Endodermal cell (in vitro differentiated cells): Measurements from ENCODE around the gene PRKCQ. TPM values are rescaled to one million over a fixed set of nuclear protein-coding genes. Genes with fewer than 3 reads are reported as not detected.

Experiments used
- DNase-seq: peaks from one replicate; pipeline ENCODE4 v3.0.0-alpha.2; 2017
- H3K27ac ChIP-seq: 2 replicates; pipeline ENCODE4 v1.5.1; 2013; ENCODE audit warnings: mild to moderate bottlenecking, low read depth, low read length, moderate library complexity
- H3K27me3 ChIP-seq: 2 replicates; pipeline ENCODE4 v1.6.1; 2013; ENCODE audit warnings: mild to moderate bottlenecking, low read length, moderate library complexity; ENCODE audit not compliant: insufficient read depth, control insufficient read depth, poor library complexity, severe bottlenecking
- H3K36me3 ChIP-seq: 2 replicates; pipeline ENCODE4 v1.7.0; 2013; ENCODE audit warnings: mild to moderate bottlenecking, low read length, moderate library complexity; ENCODE audit not compliant: control insufficient read depth, insufficient read depth
- H3K4me1 ChIP-seq: one replicate; pipeline ENCODE4 v1.7.0; 2013; ENCODE audit warnings: low read length; ENCODE audit not compliant: control insufficient read depth, insufficient read depth
- H3K4me3 ChIP-seq: 2 replicates; pipeline ENCODE4 v1.5.1; 2013; ENCODE audit warnings: mild to moderate bottlenecking, low read length, moderate library complexity
- H3K9ac ChIP-seq: 2 replicates; pipeline ENCODE4 v1.6.1; 2013; ENCODE audit warnings: mild to moderate bottlenecking, low read length, moderate library complexity; ENCODE audit not compliant: poor library complexity, severe bottlenecking; ENCODE audit errors: extremely low read depth
- H3K9me3 ChIP-seq: 2 replicates; pipeline ENCODE4 v1.6.1; 2013; ENCODE audit warnings: mild to moderate bottlenecking, low read length, moderate library complexity; ENCODE audit not compliant: control insufficient read depth
- H3K27ac Mint-ChIP-seq: 2 replicates; pipeline ENCODE4 v1.8.0; 2020; ENCODE audit warnings: mixed read lengths
- H3K27me3 Mint-ChIP-seq: 2 replicates; pipeline ENCODE4 v1.8.0; 2021; ENCODE audit warnings: mild to moderate bottlenecking, mixed read lengths; ENCODE audit not compliant: insufficient read depth
- H3K36me3 Mint-ChIP-seq: 2 replicates; pipeline ENCODE4 v1.8.0; 2020; ENCODE audit warnings: low read depth, mixed read lengths
- H3K4me1 Mint-ChIP-seq: 2 replicates; pipeline ENCODE4 v1.8.0; 2020; ENCODE audit warnings: mixed read lengths
- H3K4me3 Mint-ChIP-seq: 2 replicates; pipeline ENCODE4 v1.8.0; 2020; ENCODE audit warnings: mild to moderate bottlenecking, moderate library complexity, mixed read lengths
- H3K9me3 Mint-ChIP-seq: 2 replicates; pipeline ENCODE4 v1.8.0; 2020; ENCODE audit warnings: mild to moderate bottlenecking, mixed read lengths
- CTCF ChIP-seq: fragments of 200-600 bp; sonication (generic); conservative IDR thresholded peaks from 2 replicates; pipeline ENCODE4 v1.5.0; 2021; ENCODE audit warnings: antibody characterized with exemption, mild to moderate bottlenecking
- WGBS, 2 experiments: methylation state at CpG; one replicate each; pipeline versions ENCODE4 v1.1.5 to v1.1.7; 2013; ENCODE audit warnings: missing lambda C conversion rate in 2 of 2, mixed read lengths in 1 of 2; ENCODE audit not compliant: insufficient coverage in 1 of 2, insufficient read length in 1 of 2; 5-methylcytosine and 5-hydroxymethylcytosine counted together
- total RNA-seq, 2 donors: library from RNA; stranded (reverse); fragmentation: NEBNext Ultra II Directional in 1 of 2; extraction: Animal tissue kit (Norgen Biotek cat#: 25700) in 1 of 2; gene quantifications; 2 replicates in 1 of 2; 3 replicates in 1 of 2; pipeline ENCODE4 v1.2.1, GENCODE V29; 2021

Gene PRKCQ
- total RNA-seq, 2 donors from 2014 or later, result 24.3 to 29.1 TPM

DNA sequence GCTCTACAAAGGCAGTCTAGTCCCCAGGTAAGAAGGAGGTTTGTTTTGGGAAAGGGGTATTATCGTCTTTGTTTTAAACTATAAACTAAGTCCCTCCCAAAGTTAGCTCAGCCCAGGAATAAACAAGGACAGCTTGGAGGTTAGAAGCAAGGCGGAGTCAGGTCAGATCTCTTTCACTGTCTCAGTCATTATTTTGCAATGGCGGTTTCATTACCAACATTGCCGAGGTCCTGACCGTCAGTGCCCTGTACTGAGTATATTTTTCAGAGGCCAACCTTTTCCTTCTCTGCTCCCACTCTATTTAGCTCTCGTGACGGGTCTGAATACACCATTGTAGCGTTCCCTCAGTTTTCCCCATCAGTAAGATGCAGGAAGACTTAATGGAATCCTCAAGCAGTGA is 184.5 kb downstream of the PRKCQ start:
- Histone ChIP-seq H3K4me3 (no peak overlapping the region), H3K27me3 (no peaks in the 10 kb centered on the region), H3K9ac (no peak overlapping the region), H3K36me3 (no peaks in the 10 kb centered on the region), H3K9me3 (peaks cover 10% of the 10 kb centered on the region), H3K4me1 (no peaks in the 10 kb centered on the region), H3K27ac (no peak overlapping the region)
- Mint-ChIP-seq H3K9me3 (peaks cover 17% of the 10 kb centered on the region), H3K27me3 (peaks cover 2% of the 10 kb centered on the region), H3K4me3 (no peak overlapping the region), H3K4me1 (peaks cover 14% of the 10 kb centered on the region), H3K27ac (no peak overlapping the region), H3K36me3 (peaks cover 8% of the 10 kb centered on the region)
- TF ChIP-seq CTCF, result no peak
- no peak for DNase-seq
- WGBS, 2 experiments, result 90 to 93% methylated on average over 7 to 8 of the region's 8 CpGs

DNA sequence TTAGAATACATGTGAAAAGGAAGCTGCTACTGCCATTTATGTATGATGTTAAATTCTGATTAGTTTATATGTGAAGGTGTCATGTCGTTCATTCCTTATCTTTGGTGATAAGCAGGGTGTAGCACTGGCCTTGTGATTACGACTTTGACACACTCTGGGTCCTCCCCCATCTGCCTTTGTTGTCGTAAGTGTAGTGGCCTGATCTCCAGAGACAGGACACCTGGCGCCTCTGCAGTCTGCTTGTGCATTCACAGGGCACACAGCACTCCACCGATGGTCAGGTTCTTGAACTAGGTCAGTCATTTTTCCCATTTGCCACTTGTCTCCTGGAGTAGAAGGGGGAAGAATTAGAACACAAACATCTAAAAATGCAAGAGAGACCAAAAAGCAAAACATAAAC is 186.0 kb downstream of the PRKCQ start:
- H3K4me3 Mint-ChIP-seq, result no peak overlapping the region
- TF ChIP-seq CTCF, result no peak
- no peak for DNase-seq
- H3K9ac ChIP-seq, result no peak overlapping the region
- no peak overlapping the region for H3K4me3 ChIP-seq
- H3K36me3 Mint-ChIP-seq, result peaks cover 8% of the 10 kb centered on the region
- peaks cover 26% of the 10 kb centered on the region for H3K9me3 ChIP-seq
- WGBS, 2 experiments, result 87 to 90% methylated on average over 5 of the region's 5 CpGs
- H3K27ac ChIP-seq, result no peak overlapping the region
- H3K4me1 ChIP-seq, result no peaks in the 10 kb centered on the region
- H3K27ac Mint-ChIP-seq, result no peak overlapping the region
- H3K36me3 ChIP-seq, result no peaks in the 10 kb centered on the region
- H3K9me3 Mint-ChIP-seq, result peaks cover 32% of the 10 kb centered on the region
- H3K27me3 ChIP-seq, result no peaks in the 10 kb centered on the region
- peaks cover 6% of the 10 kb centered on the region for H3K4me1 Mint-ChIP-seq
- peaks cover 2% of the 10 kb centered on the region for H3K27me3 Mint-ChIP-seq

- no peak for DNase-seq
- Histone ChIP-seq H3K4me1 (no peaks in the 10 kb centered on the region), H3K27ac (no peak overlapping the region), H3K36me3 (no peaks in the 10 kb centered on the region), H3K9ac (no peak overlapping the region), H3K9me3 (peaks cover 32% of the 10 kb centered on the region), H3K4me3 (no peak overlapping the region), H3K27me3 (no peaks in the 10 kb centered on the region)
- no peak overlapping the region for H3K4me3 Mint-ChIP-seq
- H3K27ac Mint-ChIP-seq, result no peak overlapping the region
- H3K4me1 Mint-ChIP-seq, result peaks cover 6% of the 10 kb centered on the region
- peaks cover 2% of the 10 kb centered on the region for H3K27me3 Mint-ChIP-seq
- TF ChIP-seq CTCF, result no peak
- peaks cover 37% of the 10 kb centered on the region for H3K9me3 Mint-ChIP-seq
- H3K36me3 Mint-ChIP-seq, result peaks cover 8% of the 10 kb centered on the region
- 80 to 94% methylated on average over 1 to 2 of the region's 2 CpGs for WGBS, 2 experiments
Measured at GRCh38 chr10:6393168-6393567, 186.9 kb downstream of the PRKCQ start.
